GM18499 (cell line): ENCODE data around the gene TCF20.

Experiments used
- ATAC-seq: cut with Tn5 transposase; IDR thresholded peaks from one replicate; pipeline ENCODE4 v1.9.1; 2021; ENCODE audit warnings: moderate number of reproducible peaks; ENCODE audit not compliant: insufficient read depth, unreplicated experiment

TCF20 gene

DNA sequence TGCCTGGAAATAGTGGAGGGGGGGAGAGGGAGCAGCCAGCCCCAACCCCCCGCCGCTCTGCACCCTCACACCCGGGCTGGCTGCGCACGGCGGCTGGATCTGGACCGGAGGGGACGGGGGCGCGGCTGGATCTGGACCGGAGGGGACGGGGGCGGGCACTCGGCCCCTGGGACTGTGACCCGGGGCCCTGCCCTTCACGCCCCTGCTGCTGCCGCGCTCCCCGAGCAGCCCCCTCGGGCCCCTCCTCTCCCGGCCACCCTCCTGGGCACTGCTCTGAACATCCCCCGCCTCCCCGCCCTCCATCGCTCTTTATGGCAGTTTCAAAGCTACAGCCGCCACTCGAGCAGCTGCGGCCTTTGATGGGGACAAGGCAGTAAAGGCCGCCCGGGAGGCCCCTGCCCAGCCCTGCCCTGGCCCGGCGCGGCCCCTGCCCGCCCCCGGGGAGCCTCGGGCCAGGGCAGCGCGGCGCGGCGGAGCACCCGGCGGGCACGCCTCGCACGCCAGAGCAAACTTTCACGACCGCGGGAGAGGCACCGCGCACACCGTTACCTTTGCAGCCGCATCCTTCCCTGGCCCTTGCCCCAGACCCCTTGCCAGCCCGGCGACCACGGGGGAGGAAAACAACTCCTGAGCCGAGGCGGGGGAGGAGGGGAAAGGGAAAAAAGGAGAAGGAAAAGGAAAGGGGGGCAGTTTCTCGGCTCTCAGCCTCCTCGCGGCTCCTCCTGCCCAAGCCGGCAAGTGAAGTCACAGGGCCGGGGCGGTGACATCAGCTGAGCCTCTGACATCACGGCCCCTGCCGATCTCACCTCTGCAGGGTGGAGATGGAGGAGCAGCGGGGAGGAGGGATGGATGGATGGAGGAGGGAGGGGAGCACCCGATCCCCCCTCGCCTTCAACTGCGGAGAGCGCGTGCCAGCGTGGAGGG, 13.1 kb upstream of the TCF20 start:
- ATAC-seq = no peak

DNA sequence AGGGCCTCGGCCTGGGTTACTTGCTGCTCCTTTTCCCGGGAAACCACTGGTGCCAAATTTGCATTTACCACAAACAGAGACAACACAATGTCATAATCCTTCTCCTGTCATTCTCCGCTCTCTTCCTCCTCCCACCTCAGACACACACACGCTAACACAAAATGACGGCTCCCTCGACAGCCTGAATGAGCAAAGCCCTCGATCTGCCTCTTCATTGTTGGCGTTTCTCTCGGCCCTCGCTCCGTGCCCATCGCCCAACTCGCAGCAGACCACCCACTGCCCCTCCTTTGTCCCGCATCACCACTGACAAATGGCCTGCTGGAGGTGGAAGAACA, 12.5 kb upstream of the TCF20 start:
- no peak for ATAC-seq

DNA sequence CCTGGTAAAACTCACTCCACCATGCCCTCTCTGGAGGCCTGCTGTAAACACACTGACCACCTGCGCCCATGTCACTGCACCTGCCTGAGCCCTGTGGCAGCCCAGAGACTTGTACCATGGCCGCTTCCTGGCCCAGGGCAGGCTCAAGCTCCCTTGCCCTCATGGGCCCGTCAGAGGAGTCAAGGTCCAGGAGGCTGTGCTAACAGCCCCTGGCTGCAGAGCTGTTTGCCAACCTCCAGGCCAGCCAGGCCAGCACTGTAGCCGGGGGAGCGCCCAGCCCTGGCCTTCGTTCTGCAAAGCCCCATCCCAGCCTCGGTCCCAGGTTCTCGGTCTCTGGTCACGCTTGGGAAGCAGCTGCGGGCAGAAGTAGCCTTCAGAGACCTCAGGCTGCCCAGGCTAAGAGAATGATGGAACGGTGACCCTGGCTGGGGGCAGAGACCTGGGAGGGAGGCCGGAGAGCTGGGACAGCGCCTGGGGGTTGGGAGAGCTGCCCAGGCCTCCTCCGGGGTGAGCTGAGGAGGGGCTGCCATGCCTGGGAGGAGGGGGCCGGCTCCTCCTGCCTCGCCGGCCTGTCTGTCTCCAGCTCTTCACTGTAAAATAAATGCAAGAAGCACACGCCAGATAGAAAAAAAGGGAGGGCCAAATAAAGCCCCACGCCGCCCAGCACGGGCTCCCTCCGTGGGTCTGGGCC, 11.9 kb upstream of the TCF20 start:
- ATAC-seq = no peak

DNA sequence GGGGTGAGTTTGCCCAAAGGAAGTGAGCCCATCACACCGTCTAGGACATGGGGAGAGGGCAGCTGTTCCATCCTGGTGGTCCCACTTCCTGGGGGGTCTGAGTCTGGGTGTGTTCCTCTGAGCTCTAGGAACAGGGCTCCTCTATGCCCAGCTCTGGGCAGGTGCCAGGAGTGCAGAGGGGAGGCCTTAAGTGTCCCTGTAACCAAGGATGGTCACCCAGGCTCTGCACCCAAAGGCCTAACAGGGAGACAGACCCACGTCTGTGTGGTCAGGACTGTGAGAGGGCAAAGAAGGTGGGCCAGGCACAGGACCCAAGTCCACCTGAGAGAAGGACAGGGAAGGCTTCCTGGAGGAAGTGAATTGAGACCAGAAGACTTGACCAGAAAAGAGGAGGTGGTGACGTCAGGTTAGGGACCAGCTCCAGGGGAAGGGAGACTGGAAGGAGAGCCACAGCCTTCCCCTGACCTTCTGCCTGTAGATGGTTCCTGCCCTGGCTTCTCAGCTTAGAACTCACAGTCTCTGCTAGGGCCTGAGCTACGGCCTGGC, 11.3 kb upstream of the TCF20 start:
- no peak for ATAC-seq

DNA sequence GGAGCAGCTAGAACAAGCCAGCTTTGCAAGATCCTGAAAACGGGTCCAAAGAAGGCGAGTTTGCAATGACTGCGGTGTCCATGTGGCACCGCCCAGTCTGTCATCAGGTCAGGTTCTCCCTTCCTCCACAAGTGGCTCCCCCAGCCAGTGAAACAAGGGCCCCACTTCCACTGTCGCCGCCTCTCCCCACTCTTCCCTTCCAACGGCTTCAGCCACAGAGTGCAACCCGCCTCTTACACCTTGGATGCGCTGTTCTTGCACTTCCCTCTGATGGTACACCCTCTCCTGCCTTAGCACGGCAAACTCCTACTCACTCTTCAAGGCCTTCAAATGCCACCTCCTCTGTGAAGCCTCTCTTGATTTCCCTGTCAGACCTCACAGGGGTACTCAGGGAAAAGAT, 10.8 kb upstream of the TCF20 start:
- ATAC-seq = no peak

DNA sequence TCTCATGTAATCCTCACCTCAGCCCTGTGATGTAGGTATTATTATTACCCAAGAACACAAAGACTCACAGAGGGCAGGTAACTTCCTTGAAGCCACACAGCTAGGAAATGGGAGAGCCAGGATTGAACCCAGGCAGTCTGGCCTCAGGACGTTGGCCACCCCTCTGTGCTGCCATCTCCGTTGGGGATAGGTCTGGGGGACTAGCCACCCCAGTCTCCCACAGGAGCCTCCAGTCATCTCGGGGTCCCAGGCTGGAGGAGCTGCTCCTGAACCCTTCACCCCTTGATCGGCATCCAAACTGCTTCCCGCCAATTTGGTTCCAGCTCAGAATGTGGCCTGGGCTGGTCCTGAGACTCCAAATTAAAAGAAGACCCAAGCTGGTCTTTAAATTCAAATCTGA, 10.4 kb upstream of the TCF20 start:
- ATAC-seq = no peak

DNA sequence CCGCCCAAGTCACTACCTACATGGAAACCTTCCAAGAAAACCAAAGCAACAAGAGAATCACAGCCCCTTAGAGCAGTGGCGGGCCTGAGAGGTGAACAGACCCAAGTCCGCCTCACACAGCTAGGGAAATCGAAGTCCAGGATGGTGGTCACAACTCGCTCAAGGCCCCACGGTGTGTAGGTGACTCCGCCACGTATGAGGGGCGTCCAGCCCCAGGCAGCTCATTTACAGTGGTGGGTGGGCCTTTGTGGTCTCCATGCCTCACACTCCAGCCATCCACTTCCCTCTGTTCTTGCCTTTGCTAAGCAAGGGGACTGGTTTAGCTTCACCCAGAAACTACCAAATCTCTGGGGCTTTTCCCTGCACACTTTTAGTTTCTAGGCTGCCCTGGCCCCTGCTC, 9.7 kb upstream of the TCF20 start:
- no peak for ATAC-seq

DNA sequence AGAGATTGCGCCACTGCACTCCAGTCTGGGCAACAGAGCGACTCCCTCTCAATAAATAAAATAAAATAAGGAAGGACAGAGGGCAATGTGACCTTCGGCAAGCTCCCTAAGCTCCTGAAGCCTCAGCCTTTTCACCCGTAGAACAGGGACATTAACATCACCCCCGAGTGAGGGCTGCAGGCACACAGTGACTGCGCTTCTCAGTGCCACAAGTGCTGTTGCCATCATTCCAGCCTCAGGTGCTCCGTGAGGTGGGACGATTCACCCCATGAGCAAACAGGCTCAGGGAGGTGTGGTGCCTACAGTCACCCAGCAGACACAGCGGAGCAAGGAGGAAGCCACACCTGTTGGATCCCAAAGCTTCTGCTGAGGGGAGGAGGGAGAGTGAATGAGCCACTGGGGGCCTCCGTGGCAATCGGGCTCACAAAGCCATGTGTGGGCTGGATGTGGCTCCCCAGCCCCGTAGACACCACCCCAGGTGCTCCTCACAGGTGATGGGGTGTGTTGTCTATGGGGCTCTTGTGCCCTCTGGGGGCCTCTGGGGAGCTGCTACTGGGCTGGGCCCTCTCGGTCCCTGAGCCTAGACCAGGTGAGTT, 9.1 kb upstream of the TCF20 start:
- ATAC-seq = no peak

DNA sequence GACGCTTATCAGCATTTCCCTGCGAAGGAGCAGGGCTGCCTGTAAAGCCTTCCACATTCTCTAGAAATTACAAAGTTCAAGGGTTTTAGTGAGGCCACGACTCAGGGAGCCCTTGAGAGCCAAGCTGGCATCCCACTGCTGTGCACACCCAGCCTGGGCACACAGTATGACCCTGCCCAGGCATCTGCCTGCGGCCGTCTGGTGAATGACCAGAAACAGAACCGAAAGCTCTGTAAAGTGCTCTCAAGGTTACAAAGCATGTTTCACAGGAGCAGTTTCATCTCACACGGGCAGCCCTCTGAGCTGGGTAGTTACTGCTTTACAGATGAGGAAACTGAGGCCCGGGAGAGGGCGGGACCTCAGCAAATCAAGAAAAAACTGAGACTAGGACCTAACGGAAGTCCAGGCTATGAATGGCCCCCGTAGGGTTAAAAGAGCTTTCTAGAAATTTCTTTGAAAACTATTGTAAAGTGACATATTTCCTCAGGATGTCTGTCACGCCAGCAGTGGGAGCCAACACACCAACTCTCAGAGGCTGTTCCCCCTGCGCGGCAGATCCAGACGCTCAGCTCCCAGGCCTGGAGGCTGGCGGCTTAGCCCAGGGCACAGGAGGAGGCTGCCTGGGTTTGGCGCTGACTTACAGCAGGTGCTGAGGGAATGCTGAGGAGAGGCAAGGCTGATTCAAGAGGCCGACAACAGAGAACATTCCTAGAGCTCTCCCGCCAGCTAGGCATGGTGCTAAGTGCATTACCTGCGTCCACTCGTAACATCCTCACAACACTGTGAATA, 7.7 kb upstream of the TCF20 start:
- no peak for ATAC-seq

DNA sequence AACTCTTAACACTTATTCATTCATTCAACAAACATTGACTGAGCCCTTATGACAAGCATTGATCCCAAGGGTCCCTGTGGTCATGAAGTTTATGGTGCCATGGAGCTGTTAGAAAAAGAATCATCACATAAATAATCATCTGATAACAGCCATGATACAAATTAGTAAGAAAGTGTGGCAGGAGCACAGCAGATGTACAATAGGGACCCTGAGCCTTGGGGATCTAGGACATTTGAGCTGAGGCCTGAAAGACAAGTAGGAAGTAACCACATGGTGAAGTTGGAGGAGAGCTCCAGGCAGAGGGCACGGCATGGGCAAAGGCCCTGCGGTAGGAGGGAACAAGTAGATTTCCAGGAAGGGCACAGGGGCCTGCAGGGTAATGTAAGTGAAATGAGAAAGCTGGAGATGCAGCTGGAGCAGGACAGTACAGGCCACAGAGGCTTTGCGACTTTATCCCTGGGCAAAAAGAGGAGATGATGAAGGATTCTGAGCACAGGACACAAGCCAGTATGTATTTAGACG, 6.8 kb upstream of the TCF20 start:
- ATAC-seq = no peak

DNA sequence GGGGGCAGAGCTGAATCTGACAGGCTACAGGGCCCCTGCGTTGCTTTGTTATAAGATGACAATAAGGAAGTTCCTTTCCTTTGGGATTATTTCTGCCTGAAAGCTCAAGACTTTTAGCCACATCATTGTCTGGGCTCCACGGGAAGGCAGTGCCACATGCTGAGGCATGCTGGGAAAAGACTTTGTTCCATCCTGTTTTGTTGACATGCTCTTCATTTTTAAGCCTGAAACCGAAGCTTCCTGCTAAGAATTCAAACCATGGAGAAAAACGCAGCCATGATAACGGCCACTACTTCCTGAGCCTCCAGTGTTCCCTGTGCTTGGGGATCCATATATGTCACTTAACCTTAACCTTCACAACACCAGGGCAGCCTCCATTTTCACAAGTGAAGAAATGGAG, 5.5 kb upstream of the TCF20 start:
- no peak for ATAC-seq

DNA sequence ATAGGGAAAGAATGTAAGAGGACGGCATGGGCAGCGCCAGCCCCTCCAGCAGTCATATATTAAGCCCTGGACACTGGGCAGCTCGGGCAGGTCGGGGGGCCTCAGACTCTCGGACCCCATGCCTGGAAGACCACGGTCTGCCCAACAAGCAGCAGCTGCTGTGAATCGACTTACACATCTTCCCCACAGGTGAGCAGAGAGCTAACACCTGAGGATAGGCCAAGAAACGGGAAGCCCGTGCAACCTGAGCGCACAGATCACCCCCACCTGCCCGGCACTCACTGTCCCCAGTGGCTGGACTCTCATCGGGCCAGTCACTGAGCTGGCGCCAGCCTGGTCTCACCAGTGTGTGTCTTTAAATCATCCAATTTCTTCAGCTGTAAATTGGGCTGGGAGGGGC, 4.7 kb upstream of the TCF20 start:
- no peak for ATAC-seq

DNA sequence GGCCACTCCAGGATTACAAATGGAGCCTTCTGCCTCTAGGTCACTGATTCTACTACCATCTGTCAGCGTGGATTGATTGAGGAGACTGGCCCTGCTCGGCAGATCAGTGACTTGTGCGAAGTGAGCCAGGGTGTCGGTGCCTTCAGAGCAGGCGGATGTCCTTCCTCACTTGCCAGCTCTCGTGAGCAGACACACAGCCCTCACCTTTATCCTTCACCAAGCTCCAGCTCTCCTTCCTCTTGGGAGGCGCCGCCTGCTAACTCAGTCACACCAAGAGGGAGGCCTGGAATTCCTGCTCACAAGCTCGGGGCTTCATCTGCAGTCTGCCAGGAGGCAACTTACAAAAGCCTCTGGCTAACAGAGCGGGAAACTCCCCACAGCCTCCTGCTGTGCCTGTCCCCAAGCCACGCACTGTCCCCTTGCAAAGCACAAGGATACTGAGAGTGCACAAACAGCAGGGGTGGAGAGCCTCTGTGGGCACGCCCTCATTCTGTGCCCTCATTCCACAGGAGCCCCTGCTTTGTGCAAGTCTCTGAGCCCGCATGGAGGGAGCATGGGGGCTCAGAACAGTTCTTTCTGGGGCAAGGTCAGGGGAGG, 3.5 kb upstream of the TCF20 start:
- ATAC-seq = no peak

DNA sequence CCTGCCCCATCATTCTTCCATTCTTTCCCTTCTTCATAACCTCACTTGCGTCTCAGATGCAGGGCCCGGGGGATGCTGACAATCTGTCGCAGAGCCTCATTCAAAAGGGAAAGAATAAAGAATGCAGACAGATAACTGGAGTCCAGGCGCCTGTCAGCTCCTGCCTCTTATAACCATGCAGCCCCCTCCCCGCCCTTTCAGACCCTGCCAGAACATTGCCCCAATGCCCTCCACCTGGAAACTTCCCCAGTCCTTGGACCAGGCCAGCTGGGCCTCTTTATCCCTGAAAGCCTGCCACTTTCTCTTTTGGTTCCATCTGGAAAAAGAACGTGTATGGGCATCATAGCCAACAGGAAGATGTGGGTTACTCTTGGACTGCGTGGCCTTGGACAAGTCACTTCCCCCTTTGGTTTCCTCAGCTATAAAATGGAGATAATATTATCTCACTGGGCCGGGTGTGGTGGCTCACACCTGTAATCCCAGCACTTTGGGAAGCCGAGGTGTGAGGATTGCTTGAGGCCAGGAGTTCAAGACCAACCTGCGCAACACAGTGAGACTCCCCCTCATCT, 2.1 kb upstream of the TCF20 start:
- no peak for ATAC-seq

DNA sequence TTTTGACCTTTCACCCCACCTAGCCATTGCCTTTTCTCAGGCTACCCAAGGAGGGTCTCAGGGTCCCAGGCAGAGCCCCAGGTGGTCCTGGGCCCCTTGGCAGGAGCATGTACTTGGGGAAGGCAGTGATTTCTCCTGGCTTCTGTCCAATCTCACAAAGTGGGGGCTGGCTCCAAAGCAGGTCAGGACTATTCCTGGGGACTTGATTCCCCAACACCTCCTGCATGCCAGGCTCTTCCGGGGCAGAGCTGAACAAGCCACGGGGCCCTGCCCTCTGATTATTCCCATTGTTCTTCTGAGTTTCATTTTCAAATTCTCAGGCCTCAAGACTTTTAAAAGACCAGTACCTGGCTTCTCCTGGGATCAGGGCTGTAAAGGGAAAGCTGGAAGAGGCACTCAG, 1.5 kb upstream of the TCF20 start:
- no peak for ATAC-seq

DNA sequence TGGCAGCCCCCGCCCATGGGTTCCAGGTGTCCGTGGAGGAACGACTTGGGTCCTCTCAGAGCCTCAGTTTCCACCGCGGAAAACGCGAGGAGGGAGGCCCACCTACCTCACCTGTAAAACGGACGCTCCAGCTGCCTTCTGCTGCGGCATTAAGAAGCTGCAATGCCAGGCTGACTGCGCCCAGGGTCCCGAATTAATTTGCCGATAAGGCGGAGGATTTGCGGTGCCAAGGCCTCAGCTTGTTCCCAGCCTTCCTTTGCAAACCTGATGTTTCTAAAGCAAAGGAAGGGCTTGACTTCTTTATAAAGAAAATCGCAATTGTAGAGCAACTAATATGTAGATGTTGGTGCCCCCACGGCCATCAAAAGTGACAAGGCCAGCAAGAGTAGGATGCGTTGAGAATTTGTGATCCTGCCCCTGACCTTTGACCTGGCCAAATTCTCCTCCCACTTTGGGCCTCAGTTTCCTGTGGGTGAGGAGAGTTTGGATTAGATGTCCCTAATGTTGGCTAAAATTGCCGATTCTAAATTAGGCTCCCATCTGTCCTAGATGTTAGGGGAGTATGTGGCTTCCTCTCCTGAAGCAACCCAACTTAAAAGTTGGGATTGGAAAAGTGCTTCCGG, 849 bp upstream of the TCF20 start:
- ATAC-seq = no peak

DNA sequence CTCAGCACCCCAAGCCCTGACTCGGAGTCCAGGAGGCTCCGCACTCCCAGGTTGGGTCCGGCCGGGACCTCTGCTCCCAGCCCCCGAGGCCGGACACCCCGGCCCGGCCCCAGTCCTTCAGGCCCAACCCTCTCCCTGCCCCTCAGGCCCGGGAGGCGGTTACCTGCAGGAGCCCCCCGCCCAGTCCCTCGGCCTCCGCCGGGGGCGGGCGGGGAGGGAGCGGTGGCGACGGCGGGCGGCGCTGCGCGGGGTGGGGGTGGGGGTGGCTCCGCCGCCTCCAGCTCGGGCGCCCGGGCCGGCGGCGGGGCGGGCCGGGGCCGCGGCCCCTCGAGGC, 310 bp downstream of the TCF20 start:
- no peak for ATAC-seq

DNA sequence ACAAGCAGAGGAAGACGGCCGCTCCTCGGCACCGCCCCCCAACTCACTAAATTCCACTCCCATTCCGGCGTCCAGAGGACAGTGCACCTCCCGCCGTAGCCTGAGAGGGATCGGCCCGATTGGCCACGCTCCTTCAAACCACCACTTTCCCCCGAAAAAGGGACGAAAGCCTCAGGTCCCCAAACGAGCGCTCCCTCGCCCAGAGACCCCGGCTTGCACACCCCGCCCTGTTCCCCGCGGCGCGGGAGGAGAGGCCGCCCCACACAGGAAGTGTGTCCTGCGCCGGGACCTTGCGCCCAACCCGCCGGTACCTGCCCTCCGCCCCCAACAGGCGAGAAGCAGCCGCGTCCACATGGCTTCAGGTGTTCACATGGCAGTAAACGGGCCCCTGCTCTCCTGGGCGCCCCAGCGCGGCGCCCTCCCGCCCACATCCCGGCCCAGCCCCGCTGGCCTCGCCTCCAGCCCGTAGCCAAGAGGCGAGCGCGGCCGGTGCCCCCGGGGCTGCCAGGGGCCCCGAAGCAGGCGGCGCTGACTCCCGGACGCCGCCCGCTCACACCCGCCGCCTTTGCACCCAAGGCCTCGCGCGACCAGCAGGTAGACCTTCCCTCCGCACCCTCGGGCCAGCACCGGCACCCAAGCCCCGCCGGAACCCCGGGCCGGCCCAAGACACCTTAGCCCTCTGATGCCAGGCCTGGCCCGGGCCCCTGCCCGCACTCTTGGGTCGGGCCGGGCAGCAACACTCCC, 849 bp downstream of the TCF20 start:
- no peak for ATAC-seq
